NCI-H345 treated with DMSO at 0.1 percent for 48 hours (cell line): ENCODE data around the gene SFXN5.

Experiments used
- DNase-seq: peaks from one replicate; lab custom pipeline; 2025; ENCODE audit not compliant: unreplicated experiment; lab: John Stamatoyannopoulos, UW

SFXN5 gene

DNA sequence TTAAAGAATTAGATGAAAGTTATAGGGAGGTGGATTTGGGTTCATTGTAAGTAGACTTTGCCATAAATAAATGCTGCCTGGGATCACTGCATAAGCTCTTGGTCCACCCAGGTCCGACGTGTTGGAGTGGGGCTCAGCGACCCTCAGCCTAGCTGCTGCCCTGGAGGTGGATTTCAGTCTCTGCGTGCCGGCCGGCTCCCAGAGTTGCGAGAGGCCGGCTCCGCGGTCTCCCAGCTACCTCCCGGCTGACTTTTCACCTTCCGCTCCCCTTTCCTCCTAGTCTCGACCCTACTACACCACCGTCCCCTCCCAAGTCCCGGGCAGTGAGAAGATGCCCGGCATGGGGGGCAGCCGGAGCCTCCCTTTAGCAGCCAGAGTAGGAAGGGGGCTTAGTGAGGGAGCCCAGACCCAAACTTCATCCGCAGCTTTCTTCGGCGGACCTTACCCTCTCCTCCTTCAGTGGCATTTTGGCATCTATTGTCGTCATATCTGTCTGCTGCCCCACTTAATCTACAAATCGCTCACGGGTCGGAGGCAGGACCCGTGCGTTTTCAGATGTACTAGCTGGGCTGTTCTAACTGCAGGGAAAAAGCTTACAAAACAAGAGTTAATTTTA lies 146.1 kb downstream of the SFXN5 start:
- no peak for DNase-seq

GRCh38 chr2:72924353-72925240 lies 146.9 kb downstream of the SFXN5 start:
- no peak for DNase-seq

DNA sequence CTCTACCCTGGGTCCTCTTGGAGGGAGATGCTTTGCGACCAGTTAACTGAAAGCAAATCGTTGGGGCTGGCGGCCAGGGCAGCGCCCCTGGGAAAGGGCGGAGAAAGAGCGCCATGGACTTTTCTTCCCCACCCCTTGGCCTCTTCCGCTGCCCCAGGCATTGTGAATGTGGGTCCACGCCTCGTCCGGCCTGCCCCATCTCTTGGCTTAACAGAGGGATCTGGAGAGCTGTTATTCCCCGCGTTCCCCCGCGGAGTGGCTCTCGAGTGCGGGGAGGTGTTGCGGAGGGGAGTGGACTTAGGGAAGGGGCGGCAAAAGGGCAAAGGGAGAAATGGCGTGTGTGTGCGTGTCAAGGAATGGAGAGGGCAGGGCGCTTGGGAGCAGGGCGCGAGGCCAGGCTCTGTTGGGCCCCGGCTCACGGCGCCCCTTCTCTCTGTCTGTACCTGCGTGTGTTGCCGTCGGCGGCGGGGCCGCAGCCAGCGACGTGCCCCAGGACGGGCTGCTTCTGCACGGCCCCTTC lies 147.6 kb downstream of the SFXN5 start:
- DNase-seq: no peak

DNA sequence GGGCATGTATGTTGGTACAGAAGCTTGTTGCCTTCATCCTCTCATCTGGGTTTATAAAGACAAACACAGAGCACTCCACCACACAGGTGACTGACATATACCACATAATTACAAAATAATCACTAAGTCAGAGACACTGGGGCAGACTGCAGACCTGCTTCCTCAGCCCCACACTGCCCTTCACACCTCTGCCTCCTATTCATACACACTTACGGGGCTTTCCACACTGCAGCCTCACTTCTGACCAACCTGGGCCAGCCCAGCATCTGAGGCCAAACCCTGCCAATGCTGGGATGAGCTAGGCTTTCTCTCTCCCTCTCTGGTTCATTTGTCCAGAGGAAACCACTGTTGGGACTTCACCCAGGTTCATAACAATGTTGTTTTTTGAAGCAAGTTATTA lies 149.7 kb downstream of the SFXN5 start:
- no peak for DNase-seq

GRCh38 chr2:72921088-72921851 lies 150.2 kb downstream of the SFXN5 start:
- no peak for DNase-seq

- no peak for DNase-seq
These were observed 151.0 kb downstream of the SFXN5 start for GRCh38 chr2:72920318-72921087.

- no peak for DNase-seq
These were observed 151.8 kb downstream of the SFXN5 start for GRCh38 chr2:72919414-72920317.

- DNase-seq: no peak
These were observed 153.5 kb downstream of the SFXN5 start for GRCh38 chr2:72917877-72918553.

- peak; percentile 86 for DNase-seq
These were observed 154.2 kb downstream of the SFXN5 start, which contains the start of gene EMX1 for GRCh38 chr2:72917138-72917876. Gene EMX1, plus strand, starts transcription at chr2:72917519. Its CDS starts 334 bp downstream, at chr2:72917853.

DNA sequence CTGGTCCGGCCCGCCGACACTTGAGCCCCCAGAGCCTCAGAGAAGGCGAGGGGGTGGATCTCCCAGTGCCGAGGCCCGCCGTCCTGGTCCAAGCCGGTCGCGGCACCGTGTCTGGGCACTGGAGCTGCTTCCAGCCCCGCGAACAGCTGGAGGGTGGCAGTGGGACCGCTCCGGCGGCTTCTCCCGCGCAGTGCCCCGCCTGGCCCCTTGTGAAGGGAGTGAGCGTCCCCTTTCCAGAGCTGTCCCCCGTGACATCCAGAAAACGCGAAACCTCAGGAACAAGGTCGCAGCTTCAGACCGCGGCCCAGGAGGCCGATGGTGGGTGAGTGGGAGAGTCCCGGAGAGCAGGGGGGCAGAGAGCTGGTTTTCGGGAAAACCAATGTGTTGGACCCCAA lies 154.8 kb downstream of the SFXN5 start:
- DNase-seq: peak; percentile 38

- DNase-seq: peak; percentile 33
These were observed 155.4 kb downstream of the SFXN5 start for GRCh38 chr2:72915907-72916742.

DNA sequence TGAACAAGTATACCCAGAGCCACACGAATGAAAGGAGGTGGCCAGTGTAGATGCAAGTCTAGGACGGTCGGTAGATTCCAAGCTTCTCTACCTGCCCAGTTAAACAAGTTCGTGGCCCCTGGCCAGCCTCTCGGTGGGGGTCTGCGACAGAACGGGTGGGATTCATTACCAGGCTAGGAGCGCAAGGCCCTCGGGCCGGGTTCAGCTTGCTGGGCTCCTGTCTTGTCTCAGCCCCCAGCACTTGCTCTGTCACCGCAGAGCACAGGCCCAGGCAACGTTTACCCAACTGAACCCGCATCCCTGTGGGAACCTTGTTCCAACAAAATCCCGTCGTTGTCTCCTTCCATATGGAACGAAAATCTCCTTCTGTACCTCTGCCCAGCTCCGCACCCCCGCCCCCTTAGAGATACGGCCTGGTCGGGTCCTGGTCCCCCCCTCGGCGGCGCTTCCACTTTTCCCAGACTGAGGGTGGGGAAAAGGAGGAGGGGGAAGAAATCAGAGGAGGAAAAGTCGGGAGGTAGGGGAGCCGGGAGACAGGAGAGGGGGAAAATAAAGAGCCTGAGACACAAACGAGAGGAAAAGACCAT lies 156.1 kb downstream of the SFXN5 start:
- DNase-seq: no peak

DNA sequence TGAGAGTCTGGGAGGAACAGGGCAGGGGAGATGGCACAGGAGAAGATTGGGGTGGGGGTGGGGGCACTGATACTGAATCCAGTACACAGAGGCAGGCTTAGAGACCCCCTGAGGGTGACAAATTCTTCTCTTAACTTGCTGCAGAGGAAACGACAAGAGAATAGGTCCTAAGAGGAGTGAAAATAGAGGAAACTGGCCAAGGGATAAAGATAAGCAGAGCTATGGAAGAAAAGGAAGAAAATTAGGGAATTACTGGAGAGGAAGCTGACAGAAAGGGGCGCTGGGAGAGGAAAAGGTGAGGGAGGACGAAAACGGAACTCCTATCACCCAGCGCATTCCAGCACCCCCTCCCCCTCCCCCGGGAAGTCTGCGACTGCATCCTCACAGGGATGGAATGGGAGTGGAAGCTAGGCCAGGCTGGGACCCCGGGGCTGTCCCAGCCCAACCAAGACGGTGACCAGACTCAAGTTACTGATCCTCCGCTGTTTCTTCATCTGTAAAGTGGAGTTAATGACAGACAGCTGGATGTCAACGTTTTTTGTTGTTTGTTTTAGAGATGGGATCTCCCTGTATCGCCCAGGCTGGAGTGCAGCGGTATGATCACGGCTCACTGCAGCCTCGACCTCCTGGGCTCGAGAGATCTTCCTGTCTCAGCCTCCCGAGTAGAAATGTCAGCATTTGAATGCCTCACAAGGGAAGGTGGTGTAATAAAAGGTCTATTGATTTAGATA lies 156.8 kb downstream of the SFXN5 start:
- no peak for DNase-seq

- no peak for DNase-seq
These were observed 157.3 kb downstream of the SFXN5 start for GRCh38 chr2:72914206-72914559.

DNA sequence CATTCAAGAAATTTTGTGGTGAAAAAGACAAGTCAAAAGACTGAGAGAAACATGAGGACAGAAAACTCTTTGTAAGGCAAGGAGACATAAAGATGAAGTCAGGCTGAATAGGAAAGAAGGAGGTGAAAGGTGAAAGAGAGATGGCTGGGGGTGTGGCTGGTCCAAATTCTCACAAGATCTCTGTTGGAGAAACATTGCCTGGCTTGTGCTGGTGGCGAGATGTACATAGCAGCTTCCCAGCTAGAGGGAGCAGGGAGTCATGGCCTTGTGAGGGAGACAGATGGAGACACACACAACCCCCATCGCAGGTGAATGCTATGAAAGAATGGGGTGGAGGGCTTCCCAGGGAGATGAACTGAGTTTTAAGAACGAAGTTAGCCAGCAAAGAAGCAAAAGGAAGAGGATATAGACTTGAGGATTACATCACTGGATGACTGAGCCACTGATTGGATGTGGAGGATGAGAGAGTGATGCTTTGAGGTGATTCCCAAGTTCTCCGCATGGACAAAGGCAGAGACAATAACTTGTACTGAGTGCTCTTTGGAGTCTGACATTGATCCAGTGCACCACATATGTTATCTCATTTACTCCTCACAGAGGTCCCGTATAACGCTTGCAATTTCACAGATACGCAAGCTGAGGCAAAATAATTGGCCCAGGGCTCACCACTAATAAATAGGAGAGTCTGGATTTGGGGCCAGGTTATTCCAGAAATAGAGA lies 157.9 kb downstream of the SFXN5 start:
- no peak for DNase-seq

- no peak for DNase-seq
These were observed 160.3 kb downstream of the SFXN5 start for GRCh38 chr2:72911256-72911655.
